Lower leg skin (tissue), 3 donors: Measurements from ENCODE around the gene BTBD16.

ENCODE experiments used
- POLR2A ChIP-seq, 2 donors: fragments of 450-650 bp; IDR thresholded peaks; one replicate each; pipeline ENCODE4 v1.6.1; 2016 to 2017; ENCODE audit warnings: antibody characterized with exemption in 2 of 2, mild to moderate bottlenecking in 1 of 2, moderate library complexity in 1 of 2
- TF ChIP-seq, protein P1 (sequence below), 3 donors: fragments of 450-650 bp; IDR thresholded peaks; one replicate each; pipeline ENCODE4 v1.5.1; 2016; ENCODE audit warnings: antibody characterized with exemption in 3 of 3, mild to moderate bottlenecking in 3 of 3, moderate library complexity in 2 of 3

DNA sequence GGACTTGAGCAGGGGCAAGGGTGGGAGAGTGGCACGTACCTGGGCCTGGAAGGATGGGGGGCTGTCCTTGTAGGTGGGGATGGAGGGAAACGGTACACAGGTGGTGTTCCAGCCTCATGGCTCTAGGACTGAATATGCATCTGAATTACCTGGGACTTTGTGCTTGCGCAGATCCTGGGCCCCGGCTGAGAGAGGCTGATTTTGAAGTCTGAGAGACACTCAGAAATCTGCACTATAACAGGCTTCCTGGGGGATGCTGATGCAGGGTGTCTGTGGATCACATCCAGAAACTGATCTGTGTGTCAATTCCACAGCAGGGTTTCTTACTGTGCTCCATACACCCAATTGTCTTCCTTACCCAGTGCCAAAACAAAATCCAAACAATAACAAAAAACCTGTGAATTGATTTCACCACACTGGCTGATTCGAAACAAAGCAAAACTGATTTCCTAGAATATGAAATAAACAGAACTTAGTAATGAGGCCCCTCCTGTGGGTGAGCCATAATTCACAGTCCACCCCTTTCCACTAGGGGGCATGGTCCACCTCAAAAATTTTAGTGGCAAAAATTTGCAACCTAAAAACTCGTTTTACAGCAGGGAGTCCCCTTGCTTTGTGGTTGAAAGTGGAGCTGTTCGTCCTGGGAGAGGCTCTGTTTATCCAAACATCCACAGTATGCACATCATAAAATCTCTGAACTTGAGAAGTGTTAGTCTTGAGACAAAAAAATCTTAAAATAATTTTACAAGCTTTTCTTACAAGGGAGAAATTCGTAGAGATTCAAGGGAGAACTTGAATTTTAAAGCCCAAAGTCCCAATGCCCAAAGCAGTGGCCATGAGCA, 71.4 kb downstream of the BTBD16 start:
- TF ChIP-seq, protein P1, sequence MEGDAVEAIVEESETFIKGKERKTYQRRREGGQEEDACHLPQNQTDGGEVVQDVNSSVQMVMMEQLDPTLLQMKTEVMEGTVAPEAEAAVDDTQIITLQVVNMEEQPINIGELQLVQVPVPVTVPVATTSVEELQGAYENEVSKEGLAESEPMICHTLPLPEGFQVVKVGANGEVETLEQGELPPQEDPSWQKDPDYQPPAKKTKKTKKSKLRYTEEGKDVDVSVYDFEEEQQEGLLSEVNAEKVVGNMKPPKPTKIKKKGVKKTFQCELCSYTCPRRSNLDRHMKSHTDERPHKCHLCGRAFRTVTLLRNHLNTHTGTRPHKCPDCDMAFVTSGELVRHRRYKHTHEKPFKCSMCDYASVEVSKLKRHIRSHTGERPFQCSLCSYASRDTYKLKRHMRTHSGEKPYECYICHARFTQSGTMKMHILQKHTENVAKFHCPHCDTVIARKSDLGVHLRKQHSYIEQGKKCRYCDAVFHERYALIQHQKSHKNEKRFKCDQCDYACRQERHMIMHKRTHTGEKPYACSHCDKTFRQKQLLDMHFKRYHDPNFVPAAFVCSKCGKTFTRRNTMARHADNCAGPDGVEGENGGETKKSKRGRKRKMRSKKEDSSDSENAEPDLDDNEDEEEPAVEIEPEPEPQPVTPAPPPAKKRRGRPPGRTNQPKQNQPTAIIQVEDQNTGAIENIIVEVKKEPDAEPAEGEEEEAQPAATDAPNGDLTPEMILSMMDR (IDR thresholded peaks at IDR 0.05), result no peak
- TF ChIP-seq POLR2A (IDR thresholded peaks at IDR 0.05), result no peak
